Measurements from ENCODE around the gene APOL1. TPM values are rescaled to one million over a fixed set of nuclear protein-coding genes. Genes with fewer than 3 reads are reported as not detected.
A peak's percentile ranks its signal among the peaks of the same experiment; 100 is the strongest.

The APOL1 gene
- total and polyA plus RNA-seq, 2 of the 4 experiments (the other 2 are of a cell fraction), result 0.36 to 0.77 TPM

DNA sequence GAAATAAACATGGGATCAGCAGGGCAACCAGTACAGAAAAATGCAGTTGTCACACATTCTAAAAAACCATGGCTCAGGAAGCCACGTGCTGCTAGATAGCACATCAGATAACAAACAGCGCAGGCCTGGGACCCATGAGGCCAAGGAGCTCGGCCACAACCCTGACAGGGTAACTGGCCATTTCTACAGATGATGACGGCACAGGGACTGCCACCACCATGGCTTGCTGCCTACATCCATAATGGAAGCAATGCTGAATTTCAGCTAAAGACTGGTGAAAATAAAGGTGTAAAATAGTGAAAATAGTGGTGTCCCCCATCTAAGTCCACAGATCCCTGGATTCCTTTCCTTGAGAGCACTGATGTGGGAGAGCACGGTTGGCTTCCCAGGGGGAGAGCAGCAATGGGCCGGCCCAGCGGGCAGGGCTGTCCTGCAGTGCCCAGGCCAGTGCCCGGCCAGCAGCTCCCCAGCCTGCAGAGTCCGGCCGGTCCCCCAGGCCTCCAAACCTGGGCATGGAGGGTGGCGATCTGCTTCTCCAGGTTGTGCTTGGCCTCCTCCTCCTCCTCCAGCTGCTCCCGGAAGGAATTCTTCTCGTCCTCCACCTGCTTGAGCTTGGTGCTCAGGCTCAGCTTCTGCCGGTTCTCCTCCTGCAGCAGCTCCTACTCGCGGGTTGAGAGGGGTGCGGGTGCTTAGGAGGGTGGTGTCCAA, 40.0 kb downstream of the APOL1 start:
- Histone ChIP-seq H3K9ac (ENCODE audit: low read depth, low read length) (no peak overlapping the region), H3K27ac (ENCODE audit: insufficient read depth, low read length) (no peak overlapping the region), H4K20me1 (ENCODE audit: insufficient read depth, low read length) (peaks cover 85% of the 10 kb centered on the region), H3K18ac (ENCODE audit: low read depth, low read length) (no peak overlapping the region), H2AK5ac (ENCODE audit: low read depth, low read length) (no peak overlapping the region), H3K36me3 (ENCODE audit: control insufficient read depth, insufficient read depth, low read length) (peaks cover 85% of the 10 kb centered on the region), H3K4me3 (ENCODE audit: insufficient read depth, low read depth, low read length) (no peak overlapping the region), H4K91ac (ENCODE audit: insufficient read depth, low read depth, low read length) (no peak overlapping the region), H2BK120ac (ENCODE audit: low read depth, low read length) (no peak overlapping the region), H3K14ac (replicated peaks; ENCODE audit: low read depth, low read length) (no peak overlapping the region), H4K8ac (ENCODE audit: low read depth in 2 of 2, low read length in 2 of 2) (no peak overlapping the region), H3K9me1 (ENCODE audit: insufficient read depth, low read length) (no peaks in the 10 kb centered on the region), H3K4me2 (ENCODE audit: low read depth, low read length) (no peak overlapping the region), H2AFZ (replicated peaks; ENCODE audit: low read length, poor library complexity) (no peak overlapping the region), H2AK9ac (replicated peaks; ENCODE audit: low read depth, low read length, poor library complexity) (peak overlapping the region; percentile 10), H2BK20ac (ENCODE audit: low read depth, low read length) (no peak overlapping the region), H3K4ac (ENCODE audit: low read depth, low read length) (no peak overlapping the region), H4K5ac (ENCODE audit: low read depth, low read length) (no peak overlapping the region), H2BK5ac (ENCODE audit: low read depth, low read length, poor library complexity, severe bottlenecking) (no peak overlapping the region), H3K56ac (ENCODE audit: extremely low read depth, insufficient read depth, low read length) (no peak overlapping the region), H3K4me1 (ENCODE audit: control insufficient read depth, insufficient read depth, low read length) (no peaks in the 10 kb centered on the region), H3K9me3 (ENCODE audit: control insufficient read depth, insufficient read depth, low read length) (no peaks in the 10 kb centered on the region), H2BK15ac (ENCODE audit: low read depth, low read length) (no peak overlapping the region), H3K23ac (ENCODE audit: low read depth, low read length) (no peak overlapping the region), H3K27me3 (ENCODE audit: control insufficient read depth, insufficient read depth, low read length) (no peaks in the 10 kb centered on the region), H3K79me1 (ENCODE audit: low read depth in 1 of 2, low read length in 2 of 2) (peaks cover 56 to 79% of the 10 kb centered on the region in 2 experiments; a peak in 3 of 4 replicates)
- no CpG with 5 or more reads among the region's 17 CpGs for WGBS, 2 experiments (ENCODE audit: extremely low coverage in 2 of 2, insufficient read length in 1 of 2)
- intact Hi-C loops (cut with micrococcal nuclease), result no loop called here
- ChIA-PET POLR2A (ENCODE audit: unreplicated experiment) (no interaction called here), CTCF (no interaction called here)
- TF ChIP-seq NFE2L2 (IDR thresholded peaks at IDR 0.05; ENCODE audit: low read depth, low read length) (no peak), CHD1 (IDR thresholded peaks at IDR 0.05; ENCODE audit: low read depth, low read length) (no peak), ELK1 (IDR thresholded peaks at IDR 0.05; ENCODE audit: borderline replicate concordance, low read depth, low read length) (no peak), RCOR1 (IDR thresholded peaks at IDR 0.05; ENCODE audit: insufficient replicate concordance, low read length) (no peak), RAD21 (IDR thresholded peaks at IDR 0.05; ENCODE audit: low read length) (no peak), CEBPB (IDR thresholded peaks at IDR 0.05; ENCODE audit: low read depth, low read length) (no peak), BHLHE40 (IDR thresholded peaks at IDR 0.05; ENCODE audit: low read depth, low read length) (no peak), RFX5 (IDR thresholded peaks at IDR 0.05; ENCODE audit: low read depth, low read length) (no peak), POLR2A (IDR thresholded peaks at IDR 0.05; ENCODE audit: low read depth, low read length) (no peak), SMC3 (IDR thresholded peaks at IDR 0.05; ENCODE audit: low read depth, low read length) (no peak), MAFK (IDR thresholded peaks at IDR 0.05; ENCODE audit: low read depth, low read length) (no peak), FOS (IDR thresholded peaks at IDR 0.05; ENCODE audit: low read depth, low read length) (no peak), MAZ (IDR thresholded peaks at IDR 0.05; ENCODE audit: borderline replicate concordance, low read depth, low read length) (no peak), MXI1 (IDR thresholded peaks at IDR 0.05; ENCODE audit: borderline replicate concordance, low read depth, low read length) (no peak)
- TF ChIP-seq, protein P1, sequence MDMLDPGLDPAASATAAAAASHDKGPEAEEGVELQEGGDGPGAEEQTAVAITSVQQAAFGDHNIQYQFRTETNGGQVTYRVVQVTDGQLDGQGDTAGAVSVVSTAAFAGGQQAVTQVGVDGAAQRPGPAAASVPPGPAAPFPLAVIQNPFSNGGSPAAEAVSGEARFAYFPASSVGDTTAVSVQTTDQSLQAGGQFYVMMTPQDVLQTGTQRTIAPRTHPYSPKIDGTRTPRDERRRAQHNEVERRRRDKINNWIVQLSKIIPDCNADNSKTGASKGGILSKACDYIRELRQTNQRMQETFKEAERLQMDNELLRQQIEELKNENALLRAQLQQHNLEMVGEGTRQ (IDR thresholded peaks at IDR 0.05; ENCODE audit: low read depth, low read length), result no peak
- TF ChIP-seq, protein P2, sequence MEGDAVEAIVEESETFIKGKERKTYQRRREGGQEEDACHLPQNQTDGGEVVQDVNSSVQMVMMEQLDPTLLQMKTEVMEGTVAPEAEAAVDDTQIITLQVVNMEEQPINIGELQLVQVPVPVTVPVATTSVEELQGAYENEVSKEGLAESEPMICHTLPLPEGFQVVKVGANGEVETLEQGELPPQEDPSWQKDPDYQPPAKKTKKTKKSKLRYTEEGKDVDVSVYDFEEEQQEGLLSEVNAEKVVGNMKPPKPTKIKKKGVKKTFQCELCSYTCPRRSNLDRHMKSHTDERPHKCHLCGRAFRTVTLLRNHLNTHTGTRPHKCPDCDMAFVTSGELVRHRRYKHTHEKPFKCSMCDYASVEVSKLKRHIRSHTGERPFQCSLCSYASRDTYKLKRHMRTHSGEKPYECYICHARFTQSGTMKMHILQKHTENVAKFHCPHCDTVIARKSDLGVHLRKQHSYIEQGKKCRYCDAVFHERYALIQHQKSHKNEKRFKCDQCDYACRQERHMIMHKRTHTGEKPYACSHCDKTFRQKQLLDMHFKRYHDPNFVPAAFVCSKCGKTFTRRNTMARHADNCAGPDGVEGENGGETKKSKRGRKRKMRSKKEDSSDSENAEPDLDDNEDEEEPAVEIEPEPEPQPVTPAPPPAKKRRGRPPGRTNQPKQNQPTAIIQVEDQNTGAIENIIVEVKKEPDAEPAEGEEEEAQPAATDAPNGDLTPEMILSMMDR (conservative IDR thresholded peaks at IDR 0.05; ENCODE audit: low read depth, low read length), result no peak
- DNase-seq (no peak), ATAC-seq (ENCODE audit: low read depth) (no peak)
- dilution Hi-C loops (cut with HindIII; ENCODE audit: low sequenced_read_pairs, unreplicated experiment), result no loop called here
- in situ Hi-C loops (cut with MboI; ENCODE audit: low sequenced_read_pairs), result no loop called here
- no TSS peak for BruUV-seq (replicated peaks)

Measured in IMR-90 (cell line).